HUES48 (cell line): ENCODE results near the gene IQSEC3.

Experiments
- H3K27ac ChIP-seq: one replicate; pipeline ENCODE4 v1.7.0; 2013; ENCODE audit warnings: low read depth, low read length, inconsistent platforms
- H3K27me3 ChIP-seq: 2 replicates; pipeline ENCODE4 v1.6.1; 2013; ENCODE audit warnings: mild to moderate bottlenecking, low read length; ENCODE audit not compliant: control insufficient read depth, insufficient read depth
- H3K36me3 ChIP-seq: 2 replicates; pipeline ENCODE4 v1.6.1; 2013; ENCODE audit warnings: low read length; ENCODE audit not compliant: control insufficient read depth, insufficient read depth
- H3K4me1 ChIP-seq: 2 replicates; pipeline ENCODE4 v1.6.1; 2013; ENCODE audit warnings: mild to moderate bottlenecking, low read length; ENCODE audit not compliant: control insufficient read depth, insufficient read depth
- H3K4me3 ChIP-seq: 2 replicates; pipeline ENCODE4 v1.5.1; 2013; ENCODE audit warnings: mild to moderate bottlenecking, low read depth, low read length
- H3K9ac ChIP-seq: 2 replicates; pipeline ENCODE4 v1.6.1; 2013; ENCODE audit warnings: mild to moderate bottlenecking, low read depth, low read length, moderate library complexity
- H3K9me3 ChIP-seq: 2 replicates; pipeline ENCODE4 v1.6.1; 2013; ENCODE audit warnings: low read length; ENCODE audit not compliant: control insufficient read depth, insufficient read depth

Gene IQSEC3

GRCh38 chr12:176321-177181, 110.0 kb downstream of the IQSEC3 start:
- H3K9ac ChIP-seq: no peak overlapping the region
- no peaks in the 10 kb centered on the region for H3K36me3 ChIP-seq
- no peak overlapping the region for H3K4me3 ChIP-seq
- H3K9me3 ChIP-seq: no peaks in the 10 kb centered on the region
- peaks cover 8% of the 10 kb centered on the region; the same call in 1 of the 2 replicates for H3K4me1 ChIP-seq
- no peaks in the 10 kb centered on the region; the same call in 1 of the 2 replicates for H3K27me3 ChIP-seq
- H3K27ac ChIP-seq: no peak overlapping the region

GRCh38 chr12:177336-177979, 110.9 kb downstream of the IQSEC3 start:
- Histone ChIP-seq H3K4me3 (no peak overlapping the region), H3K27me3 (no peaks in the 10 kb centered on the region; the same call in 1 of the 2 replicates), H3K9ac (no peak overlapping the region), H3K36me3 (no peaks in the 10 kb centered on the region), H3K9me3 (no peaks in the 10 kb centered on the region), H3K27ac (no peak overlapping the region), H3K4me1 (peaks cover 8% of the 10 kb centered on the region; the same call in 1 of the 2 replicates)

GRCh38 chr12:177980-178828, 111.6 kb downstream of the IQSEC3 start:
- Histone ChIP-seq H3K9ac (no peak overlapping the region), H3K27ac (no peak overlapping the region), H3K9me3 (no peaks in the 10 kb centered on the region), H3K4me1 (peaks cover 8% of the 10 kb centered on the region; the same call in 1 of the 2 replicates), H3K4me3 (no peak overlapping the region), H3K27me3 (no peaks in the 10 kb centered on the region), H3K36me3 (no peaks in the 10 kb centered on the region)

GRCh38 chr12:178829-179109, 112.2 kb downstream of the IQSEC3 start:
- H3K9me3 ChIP-seq: no peaks in the 10 kb centered on the region
- H3K4me3 ChIP-seq: no peak overlapping the region
- no peak overlapping the region for H3K27ac ChIP-seq
- no peaks in the 10 kb centered on the region for H3K36me3 ChIP-seq
- H3K9ac ChIP-seq: no peak overlapping the region
- H3K27me3 ChIP-seq: no peaks in the 10 kb centered on the region
- peaks cover 8% of the 10 kb centered on the region; the same call in 1 of the 2 replicates for H3K4me1 ChIP-seq

- Histone ChIP-seq H3K27me3 (no peaks in the 10 kb centered on the region), H3K9me3 (no peaks in the 10 kb centered on the region), H3K27ac (no peak overlapping the region), H3K4me1 (peaks cover 8% of the 10 kb centered on the region; the same call in 1 of the 2 replicates), H3K9ac (no peak overlapping the region), H3K36me3 (no peaks in the 10 kb centered on the region), H3K4me3 (no peak overlapping the region)
Measured at GRCh38 chr12:179131-179884, 112.7 kb downstream of the IQSEC3 start.

- H3K36me3 ChIP-seq: no peaks in the 10 kb centered on the region
- H3K27me3 ChIP-seq: no peaks in the 10 kb centered on the region
- H3K9ac ChIP-seq: no peak overlapping the region
- H3K4me1 ChIP-seq: peaks cover 8% of the 10 kb centered on the region; the same call in 1 of the 2 replicates
- H3K27ac ChIP-seq: no peak overlapping the region
- H3K9me3 ChIP-seq: no peaks in the 10 kb centered on the region
- H3K4me3 ChIP-seq: no peak overlapping the region
Measured at GRCh38 chr12:179885-180284, 113.3 kb downstream of the IQSEC3 start.

GRCh38 chr12:180445-180844, 113.9 kb downstream of the IQSEC3 start:
- H3K4me1 ChIP-seq: peaks cover 8% of the 10 kb centered on the region; the same call in 1 of the 2 replicates

GRCh38 chr12:181921-182320, 115.4 kb downstream of the IQSEC3 start:
- no peak overlapping the region for H3K27ac ChIP-seq
- H3K4me1 ChIP-seq: peaks cover 8% of the 10 kb centered on the region; the same call in 1 of the 2 replicates
- H3K4me3 ChIP-seq: no peak overlapping the region
- no peaks in the 10 kb centered on the region for H3K36me3 ChIP-seq
- H3K9ac ChIP-seq: no peak overlapping the region
- H3K27me3 ChIP-seq: no peaks in the 10 kb centered on the region
- H3K9me3 ChIP-seq: no peaks in the 10 kb centered on the region

More at GRCh38 chr12:180445-180844, 113.9 kb downstream of the IQSEC3 start:
- Histone ChIP-seq H3K4me3 (no peak overlapping the region), H3K27ac (no peak overlapping the region), H3K27me3 (no peaks in the 10 kb centered on the region), H3K9me3 (no peaks in the 10 kb centered on the region), H3K9ac (no peak overlapping the region), H3K36me3 (no peaks in the 10 kb centered on the region)

GRCh38 chr12:182381-182892, 115.9 kb downstream of the IQSEC3 start:
- no peak overlapping the region for H3K9ac ChIP-seq
- H3K4me1 ChIP-seq: peaks cover 8% of the 10 kb centered on the region; the same call in 1 of the 2 replicates
- H3K9me3 ChIP-seq: no peaks in the 10 kb centered on the region
- H3K27me3 ChIP-seq: no peaks in the 10 kb centered on the region
- no peak overlapping the region for H3K4me3 ChIP-seq
- H3K27ac ChIP-seq: no peak overlapping the region
- no peaks in the 10 kb centered on the region for H3K36me3 ChIP-seq
